HG03378 (cell line): ENCODE results near the gene MLN.

Source experiments
- ATAC-seq: cut with Tn5 transposase; IDR thresholded peaks from one replicate; pipeline ENCODE4 v1.9.1; 2021; ENCODE audit warnings: mild to moderate bottlenecking, moderate library complexity; ENCODE audit not compliant: unreplicated experiment

MLN gene

GRCh38 chr6:33816911-33817310 lies 13.1 kb upstream of the MLN start:
- no peak for ATAC-seq

GRCh38 chr6:33815854-33816253 lies 12.1 kb upstream of the MLN start:
- ATAC-seq, result no peak

GRCh38 chr6:33813990-33814985 lies 10.5 kb upstream of the MLN start:
- ATAC-seq, result no peak

GRCh38 chr6:33813246-33813904 lies 9.6 kb upstream of the MLN start:
- ATAC-seq, result no peak

- no peak for ATAC-seq
Observed at GRCh38 chr6:33812669-33813068, 8.9 kb upstream of the MLN start.

GRCh38 chr6:33809594-33809993 lies 5.8 kb upstream of the MLN start:
- ATAC-seq, result no peak

- no peak for ATAC-seq
Observed at GRCh38 chr6:33808641-33809180, 4.9 kb upstream of the MLN start.

GRCh38 chr6:33807606-33808005 lies 3.8 kb upstream of the MLN start:
- ATAC-seq, result no peak

- no peak for ATAC-seq
Observed at GRCh38 chr6:33806841-33807240, 3.0 kb upstream of the MLN start.

GRCh38 chr6:33802186-33802958 lies 1.4 kb downstream of the MLN start:
- ATAC-seq, result no peak

- no peak for ATAC-seq
Observed at GRCh38 chr6:33801611-33802010, 2.2 kb downstream of the MLN start.

GRCh38 chr6:33800248-33800969 lies 3.4 kb downstream of the MLN start:
- ATAC-seq, result no peak

GRCh38 chr6:33799454-33800113 lies 4.2 kb downstream of the MLN start:
- ATAC-seq, result no peak

- ATAC-seq, result no peak
Observed at GRCh38 chr6:33798343-33798848, 5.4 kb downstream of the MLN start.

- no peak for ATAC-seq
Observed at GRCh38 chr6:33797626-33798342, 6.0 kb downstream of the MLN start.

- no peak for ATAC-seq
Observed at GRCh38 chr6:33794910-33795623, 8.7 kb downstream of the MLN start.

GRCh38 chr6:33792981-33793380 lies 10.8 kb downstream of the MLN start:
- ATAC-seq, result no peak

GRCh38 chr6:33791620-33792019 lies 12.2 kb downstream of the MLN start:
- ATAC-seq, result no peak
